ENCODE measurements around the gene SLC13A2. TPM values are rescaled to one million over a fixed set of nuclear protein-coding genes. Genes with fewer than 3 reads are reported as not detected.

SLC13A2 gene
- total and polyA plus RNA-seq, 7 donors = under 0.01 to 29.1 (median 9.9) TPM; not detected in 3

DNA sequence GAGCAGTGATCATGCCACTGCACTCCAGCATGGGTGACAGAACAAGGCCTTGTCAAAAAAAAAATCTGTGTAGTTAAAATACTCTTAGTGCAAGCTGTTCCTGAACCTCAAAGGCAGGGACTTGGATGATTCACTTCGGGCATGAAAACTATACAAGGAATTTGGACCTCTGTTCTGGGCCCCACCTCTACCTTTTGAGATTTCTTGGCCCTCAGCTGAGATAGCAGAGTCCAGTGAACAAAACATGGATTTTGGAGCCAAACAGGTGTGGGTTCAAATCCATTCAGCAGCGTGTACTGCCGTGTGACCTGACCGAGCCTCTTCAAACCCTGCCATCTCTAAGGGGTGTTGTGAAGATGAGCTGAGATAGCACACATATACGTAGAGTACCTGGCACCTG is 6.8 kb downstream of the SLC13A2 start:
- intact Hi-C loops (cut with DNase I) = no loop called here
- Histone ChIP-seq H3K9me3 (no peaks in the 10 kb centered on the region), H3K27me3 (no peaks in the 10 kb centered on the region), H3K4me1 (no peaks in the 10 kb centered on the region), H3K4me3 (no peak overlapping the region), H3K36me3 (no peaks in the 10 kb centered on the region), H3K27ac (no peak overlapping the region)
- 48 to 82% methylated on average over 5 of the region's 5 CpGs for WGBS, 2 donors
- no peak for DNase-seq
- no peak for TF ChIP-seq POLR2A (IDR thresholded peaks at IDR 0.05)
- TF ChIP-seq, protein P1, sequence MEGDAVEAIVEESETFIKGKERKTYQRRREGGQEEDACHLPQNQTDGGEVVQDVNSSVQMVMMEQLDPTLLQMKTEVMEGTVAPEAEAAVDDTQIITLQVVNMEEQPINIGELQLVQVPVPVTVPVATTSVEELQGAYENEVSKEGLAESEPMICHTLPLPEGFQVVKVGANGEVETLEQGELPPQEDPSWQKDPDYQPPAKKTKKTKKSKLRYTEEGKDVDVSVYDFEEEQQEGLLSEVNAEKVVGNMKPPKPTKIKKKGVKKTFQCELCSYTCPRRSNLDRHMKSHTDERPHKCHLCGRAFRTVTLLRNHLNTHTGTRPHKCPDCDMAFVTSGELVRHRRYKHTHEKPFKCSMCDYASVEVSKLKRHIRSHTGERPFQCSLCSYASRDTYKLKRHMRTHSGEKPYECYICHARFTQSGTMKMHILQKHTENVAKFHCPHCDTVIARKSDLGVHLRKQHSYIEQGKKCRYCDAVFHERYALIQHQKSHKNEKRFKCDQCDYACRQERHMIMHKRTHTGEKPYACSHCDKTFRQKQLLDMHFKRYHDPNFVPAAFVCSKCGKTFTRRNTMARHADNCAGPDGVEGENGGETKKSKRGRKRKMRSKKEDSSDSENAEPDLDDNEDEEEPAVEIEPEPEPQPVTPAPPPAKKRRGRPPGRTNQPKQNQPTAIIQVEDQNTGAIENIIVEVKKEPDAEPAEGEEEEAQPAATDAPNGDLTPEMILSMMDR (IDR thresholded peaks at IDR 0.05) = no peak
- TF ChIP-seq EP300 (IDR thresholded peaks at IDR 0.05) = no peak

- no peak for TF ChIP-seq POLR2AphosphoS5 (IDR thresholded peaks at IDR 0.05)
- no peak for TF ChIP-seq EP300 (IDR thresholded peaks at IDR 0.05)
- TF ChIP-seq POLR2A (IDR thresholded peaks at IDR 0.05) = no peak
- TF ChIP-seq, protein P1 (IDR thresholded peaks at IDR 0.05) = no peak
- intact Hi-C loops (cut with DNase I) = no loop called here
- Histone ChIP-seq H3K27ac (no peak overlapping the region), H3K4me3 (no peak overlapping the region), H3K27me3 (no peaks in the 10 kb centered on the region), H3K4me1 (no peaks in the 10 kb centered on the region), H3K9me3 (no peaks in the 10 kb centered on the region), H3K36me3 (no peaks in the 10 kb centered on the region)
- no peak for DNase-seq
- 63 to 73% methylated on average over 10 of the region's 10 CpGs for WGBS, 2 donors
These were observed 7.5 kb downstream of the SLC13A2 start for GRCh38 chr17:28480799-28481571.

GRCh38 chr17:28482551-28483199 is 9.2 kb downstream of the SLC13A2 start:
- H3K4me3 ChIP-seq = no peak overlapping the region
- H3K4me1 ChIP-seq = no peaks in the 10 kb centered on the region
- H3K36me3 ChIP-seq = no peaks in the 10 kb centered on the region
- intact Hi-C loops (cut with DNase I) = no loop called here
- H3K27me3 ChIP-seq = no peaks in the 10 kb centered on the region
- no peaks in the 10 kb centered on the region for H3K9me3 ChIP-seq
- DNase-seq = no peak
- WGBS, 2 donors = 30 to 69% methylated on average over 10 of the region's 10 CpGs
- TF ChIP-seq, protein P1 (IDR thresholded peaks at IDR 0.05) = no peak
- TF ChIP-seq POLR2AphosphoS5 (IDR thresholded peaks at IDR 0.05) (no peak), POLR2A (IDR thresholded peaks at IDR 0.05) (no peak), EP300 (IDR thresholded peaks at IDR 0.05) (no peak)
- no peak overlapping the region for H3K27ac ChIP-seq

DNA sequence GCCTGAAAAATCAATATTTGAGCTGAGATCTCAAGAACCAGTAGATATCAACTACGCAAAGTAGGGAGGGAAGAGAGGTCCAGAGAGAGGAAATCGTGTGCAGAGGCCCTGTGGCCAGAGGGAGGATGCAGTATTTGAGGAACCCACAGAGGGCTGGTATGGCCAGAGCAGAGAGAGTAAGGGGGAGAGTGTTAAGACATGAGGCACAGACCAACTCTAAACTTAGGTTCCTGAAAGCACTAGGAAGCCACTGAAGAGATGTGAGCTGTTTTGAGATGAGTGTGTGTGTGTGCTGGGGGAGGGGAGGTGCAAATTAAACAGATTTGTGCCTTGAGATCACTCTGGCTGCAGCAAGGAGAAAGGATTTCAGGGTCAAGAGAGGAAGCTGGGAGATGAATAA is 10.9 kb downstream of the SLC13A2 start:
- Histone ChIP-seq H3K4me3 (no peak overlapping the region), H3K9me3 (no peaks in the 10 kb centered on the region), H3K27ac (no peak overlapping the region), H3K36me3 (no peaks in the 10 kb centered on the region), H3K27me3 (no peaks in the 10 kb centered on the region), H3K4me1 (no peaks in the 10 kb centered on the region)
- WGBS, 2 donors = 57 to 71% methylated on average over 2 of the region's 2 CpGs
- TF ChIP-seq POLR2A (IDR thresholded peaks at IDR 0.05) (no peak), POLR2AphosphoS5 (IDR thresholded peaks at IDR 0.05) (no peak), EP300 (IDR thresholded peaks at IDR 0.05) (no peak)
- TF ChIP-seq, protein P1 (IDR thresholded peaks at IDR 0.05) = no peak
- intact Hi-C loops (cut with DNase I) = no loop called here
- DNase-seq = no peak

Data from sigmoid colon (tissue), 7 donors.